Activated CD4-positive, alpha-beta T cell treated with anti-CD3 and anti-CD28 coated beads, Interleukin-2, amount 50 U/mL, for 24 hours (primary cell): ENCODE measurements around the gene CALHM6.
"Not testable (repeated sequence)": the region's sequence is repeated elsewhere in the genome, so short reads cannot be mapped to it uniquely, and the experiment has no call there.

Experiments used
- DNase-seq, 2 donors: peaks; one replicate each; pipeline ENCODE4 v3.0.0-alpha.2; 2020; ENCODE audit warnings: low read depth in 1 of 2, low spot score in 1 of 2

CALHM6 gene

DNA sequence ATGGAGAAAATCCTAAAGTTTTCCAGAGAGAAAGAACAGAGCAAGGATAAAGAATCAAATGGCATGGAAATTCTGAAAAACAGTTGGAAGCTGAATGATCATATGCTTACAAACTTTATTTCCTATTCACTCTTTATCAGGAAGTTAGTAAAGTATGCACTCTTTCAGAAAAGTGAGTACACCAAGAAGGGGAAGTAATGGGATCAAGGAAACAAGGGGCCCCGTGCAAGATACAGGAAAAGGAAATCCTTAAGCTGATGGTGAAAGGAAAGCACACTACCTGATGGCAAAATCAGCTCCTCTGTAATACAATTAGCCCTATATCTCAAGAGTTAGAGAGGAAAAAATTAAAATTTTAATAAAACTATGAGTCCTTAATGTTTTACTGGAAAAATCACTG is 14.0 kb downstream of the CALHM6 start:
- DNase-seq = no peak

DNA sequence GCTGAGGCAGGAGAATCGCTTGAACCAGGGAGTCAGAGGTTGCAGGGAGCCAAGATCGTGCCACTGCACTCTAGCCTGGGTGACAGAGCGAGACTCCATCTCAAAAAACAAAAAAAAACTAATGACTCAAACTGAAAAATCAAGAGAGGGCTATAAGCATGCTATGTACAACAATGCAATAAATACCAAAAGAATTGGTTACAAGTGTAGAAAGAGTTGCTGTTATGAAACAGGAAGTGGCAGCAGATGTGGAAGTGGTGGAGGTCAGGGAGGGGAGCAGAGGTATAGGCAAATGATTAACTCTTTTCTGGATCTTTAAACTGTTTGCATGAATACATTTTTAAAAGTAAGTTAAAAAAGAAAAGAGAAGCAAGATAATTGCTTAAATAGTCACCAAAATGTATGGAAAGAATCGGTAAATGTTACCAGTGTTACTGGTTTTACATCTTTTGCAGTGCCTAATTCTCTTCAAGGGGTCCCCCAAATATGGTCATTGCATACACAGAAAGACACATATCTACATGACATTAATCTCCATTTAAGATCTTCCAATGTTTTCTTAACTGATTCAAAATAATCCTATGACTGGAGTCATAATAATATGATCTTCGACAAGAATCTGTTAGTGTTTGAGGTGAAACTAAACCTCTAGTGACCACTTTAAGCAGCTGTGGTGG is 15.0 kb downstream of the CALHM6 start:
- no peak for DNase-seq

DNA sequence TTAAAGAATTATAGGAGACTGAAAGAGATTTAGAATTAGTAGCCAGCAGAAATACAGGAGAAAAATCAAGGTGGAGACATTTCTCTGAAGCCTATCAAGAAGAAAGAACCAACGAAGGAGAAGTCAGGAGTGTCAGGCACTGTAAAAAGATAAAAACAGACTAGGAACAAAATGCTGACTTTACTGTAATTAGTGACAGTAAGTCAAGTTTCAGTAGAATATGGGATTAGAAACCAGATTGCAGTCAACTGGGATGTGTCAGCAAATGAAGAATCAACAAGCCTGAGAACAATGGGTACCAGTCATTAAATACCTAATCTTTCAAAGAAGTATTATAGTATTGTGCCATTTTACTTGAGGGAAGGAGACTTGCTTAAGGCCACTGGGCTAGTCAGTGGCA is 21.6 kb downstream of the CALHM6 start:
- no peak for DNase-seq

DNA sequence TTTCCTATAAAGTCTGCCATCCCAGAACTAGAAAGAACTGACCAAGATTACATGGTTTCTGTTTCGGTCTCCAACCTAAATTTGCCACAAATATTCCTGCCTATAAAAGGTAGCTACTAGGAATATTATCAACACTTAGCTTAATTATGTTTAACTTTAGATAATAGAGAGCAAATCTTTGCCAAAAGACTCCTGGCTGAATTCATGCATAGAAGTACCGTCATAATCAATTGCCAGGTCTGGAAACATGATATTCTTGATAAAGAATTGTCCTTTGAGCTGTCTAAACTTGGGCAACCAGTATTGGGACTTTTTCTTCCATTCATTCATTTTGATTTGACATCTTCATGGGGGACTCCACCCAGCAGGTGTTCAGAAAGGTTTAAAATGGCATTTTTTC is 22.4 kb downstream of the CALHM6 start:
- DNase-seq = no peak

DNA sequence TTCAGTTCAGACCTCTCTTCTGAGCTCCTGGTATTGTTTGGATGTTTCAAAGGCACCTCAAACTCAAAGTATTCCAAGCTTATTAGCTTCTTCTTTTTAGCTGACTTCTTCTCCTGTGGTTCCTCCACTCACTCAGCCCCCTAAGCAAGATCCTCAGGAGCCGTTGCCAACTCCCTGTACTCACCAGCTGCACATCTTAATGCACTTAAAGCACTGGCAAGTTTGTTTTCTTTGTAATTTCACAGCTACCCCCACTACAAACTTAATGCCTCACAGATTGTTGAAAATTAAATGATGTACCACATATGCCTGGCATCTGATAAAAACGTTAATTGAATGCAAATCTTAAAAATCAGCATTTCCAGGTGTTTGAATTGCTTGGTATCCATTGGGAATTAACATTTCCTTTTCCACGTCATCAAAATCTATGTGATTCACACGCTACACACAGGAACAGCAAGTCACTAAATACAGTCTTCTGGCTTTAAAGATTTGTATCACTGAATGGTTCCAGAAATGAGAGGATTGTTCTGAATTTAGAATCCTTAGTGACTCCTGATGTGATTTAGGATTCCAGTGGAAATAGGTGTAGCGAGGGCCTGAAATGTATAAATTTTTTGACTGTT is 24.5 kb downstream of the CALHM6 start:
- no peak for DNase-seq

DNA sequence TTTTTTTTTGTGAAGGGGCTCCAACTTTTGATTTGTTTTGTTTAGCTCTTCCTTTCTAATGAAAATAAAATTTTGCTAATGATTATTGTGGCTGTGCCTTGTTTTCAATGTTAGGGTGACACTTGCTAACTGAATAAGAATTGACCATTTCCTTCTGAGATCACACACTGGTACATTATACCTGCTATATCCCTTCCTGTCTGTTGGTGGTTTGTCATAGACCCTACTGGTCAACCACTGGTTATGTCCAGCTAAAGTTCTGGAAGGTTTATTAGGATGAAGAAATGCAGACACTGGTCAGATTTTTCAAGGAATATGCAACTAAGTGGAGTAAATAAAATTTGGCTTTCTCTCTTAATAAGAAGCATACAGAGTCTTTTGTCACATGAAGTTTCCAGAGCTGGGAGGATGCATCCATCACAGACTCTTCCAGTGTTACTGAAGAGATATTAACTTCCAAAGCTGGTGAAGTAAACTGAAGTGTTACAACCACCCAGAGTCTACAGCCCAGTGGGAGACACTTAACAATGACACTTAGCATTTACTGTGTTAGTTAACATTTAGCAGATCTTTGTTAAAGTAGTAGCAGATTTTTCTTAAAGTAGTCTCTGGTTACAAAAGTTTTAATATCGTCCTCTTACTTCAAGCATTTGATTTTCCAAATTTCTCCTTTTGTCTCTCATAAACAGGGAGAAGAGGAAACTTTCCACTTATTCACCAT is 30.6 kb downstream of the CALHM6 start:
- no peak for DNase-seq

DNA sequence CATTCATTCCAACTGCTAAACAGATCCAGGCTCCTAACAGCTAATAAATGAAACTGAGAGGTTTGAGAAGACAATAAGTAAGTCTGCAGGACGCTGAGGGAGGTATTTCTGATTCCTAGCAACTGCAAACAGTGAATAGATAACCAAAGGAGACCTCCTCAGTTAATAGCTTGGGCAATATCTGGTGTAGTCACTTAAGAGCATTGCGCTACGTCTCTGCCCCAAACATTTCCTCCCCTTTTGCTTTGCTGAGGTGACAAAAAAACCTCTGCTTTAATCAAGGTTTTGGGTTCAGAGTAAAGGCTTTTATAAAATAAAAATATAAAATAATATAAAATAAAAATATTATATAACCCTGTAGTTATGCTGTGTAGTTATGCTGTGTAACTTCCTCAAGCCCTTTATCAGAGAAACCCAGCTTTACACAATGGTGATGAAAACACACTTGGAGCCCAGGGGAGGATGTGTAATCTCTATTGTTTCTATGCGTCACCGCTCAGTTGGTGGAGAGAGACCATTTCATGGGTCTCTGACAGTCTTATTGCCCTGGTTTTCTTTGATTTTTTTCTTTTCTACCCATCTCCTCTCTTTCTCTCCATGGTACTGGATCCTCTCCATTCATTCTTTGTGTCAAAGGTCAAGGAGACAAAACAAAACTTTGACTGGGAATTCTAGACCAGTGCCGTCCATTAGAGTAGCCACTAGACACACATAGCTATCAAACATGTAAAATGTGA is 31.3 kb downstream of the CALHM6 start:
- no peak for DNase-seq

DNA sequence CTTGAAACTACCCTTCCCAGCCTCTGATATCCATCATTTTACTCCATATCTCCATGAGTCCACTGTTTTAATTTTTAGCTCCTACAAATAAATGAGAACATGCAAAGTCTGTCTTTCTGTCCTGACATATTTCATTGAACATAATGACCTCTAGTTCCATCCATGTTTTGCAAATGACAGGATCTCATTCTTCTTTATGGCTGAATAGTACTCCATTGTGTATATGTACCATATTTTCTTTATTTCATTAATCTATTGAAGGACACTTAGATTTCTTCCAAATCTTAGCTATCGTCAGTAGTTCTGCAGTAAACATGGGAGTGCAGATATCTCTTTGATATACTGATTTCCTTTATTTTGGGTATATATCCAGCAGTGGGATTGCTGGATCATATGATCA is 34.0 kb downstream of the CALHM6 start:
- DNase-seq = not testable (repeated sequence)

DNA sequence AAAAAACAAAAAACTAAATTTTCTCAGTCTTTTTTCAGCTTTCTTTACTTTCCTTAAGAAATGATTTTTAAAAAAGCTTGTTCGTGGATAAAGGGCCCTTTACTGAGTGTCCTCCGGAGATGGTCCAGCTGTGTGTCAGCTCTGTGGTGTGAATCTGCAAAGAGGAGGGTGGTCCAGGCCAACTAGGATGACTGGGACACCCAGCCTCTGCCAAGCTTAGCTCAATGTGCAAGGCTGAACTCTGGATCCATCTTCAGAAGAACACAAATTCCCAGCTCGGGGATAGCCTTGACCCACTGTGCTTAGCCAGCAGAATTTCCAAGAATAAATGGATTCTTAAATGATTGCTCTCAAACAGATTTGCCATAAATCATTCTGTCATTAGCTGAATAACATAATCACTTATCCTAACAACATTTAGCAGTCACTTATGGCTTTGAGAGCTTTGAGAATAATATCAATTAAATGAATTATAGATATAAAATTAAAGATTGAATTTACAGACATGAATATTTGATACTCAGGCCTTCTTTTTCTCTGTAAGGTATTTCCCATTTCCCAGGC is 36.0 kb downstream of the CALHM6 start:
- DNase-seq = no peak

DNA sequence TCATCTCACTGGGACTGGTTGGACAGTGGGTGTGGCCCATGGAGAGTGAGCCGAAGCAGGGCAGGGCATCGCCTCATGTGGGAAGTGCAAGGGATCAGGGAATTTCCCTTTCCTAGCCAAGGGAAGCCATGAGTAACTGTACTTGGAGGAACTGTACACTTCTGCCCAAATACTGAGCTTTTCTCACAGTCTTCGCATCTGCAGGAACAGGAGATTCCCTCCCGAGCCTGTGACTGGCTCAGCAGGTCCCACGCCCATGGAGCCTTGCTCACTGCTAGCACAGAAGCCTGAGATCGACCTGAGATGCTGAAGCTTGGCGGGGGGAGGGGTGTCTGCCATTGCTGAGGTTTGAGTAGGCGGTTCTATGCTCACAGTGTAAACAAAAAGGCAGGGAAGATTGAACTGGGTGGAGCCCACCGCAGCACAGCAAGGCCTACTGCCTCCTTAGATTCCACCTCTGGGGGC is 39.8 kb downstream of the CALHM6 start:
- no peak for DNase-seq

DNA sequence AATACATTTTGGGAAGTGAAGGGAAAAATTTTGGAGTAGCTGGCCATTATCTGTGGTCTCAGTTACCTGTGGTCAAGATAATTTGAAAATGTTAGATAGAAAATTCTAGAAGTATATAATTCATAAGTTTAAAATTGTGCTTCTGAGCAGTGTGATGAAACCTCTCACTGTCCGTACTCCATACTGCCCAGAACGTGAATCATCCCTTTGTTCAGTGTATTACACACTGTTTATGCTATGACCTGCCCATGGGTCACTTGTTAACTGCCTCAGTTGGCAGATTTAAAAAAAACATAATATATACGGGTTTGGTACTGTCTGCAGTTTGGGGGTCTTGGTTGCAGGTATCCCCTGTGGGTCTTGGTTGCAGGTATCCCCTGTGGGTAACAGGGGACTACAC is 46.1 kb downstream of the CALHM6 start:
- DNase-seq = no peak

DNA sequence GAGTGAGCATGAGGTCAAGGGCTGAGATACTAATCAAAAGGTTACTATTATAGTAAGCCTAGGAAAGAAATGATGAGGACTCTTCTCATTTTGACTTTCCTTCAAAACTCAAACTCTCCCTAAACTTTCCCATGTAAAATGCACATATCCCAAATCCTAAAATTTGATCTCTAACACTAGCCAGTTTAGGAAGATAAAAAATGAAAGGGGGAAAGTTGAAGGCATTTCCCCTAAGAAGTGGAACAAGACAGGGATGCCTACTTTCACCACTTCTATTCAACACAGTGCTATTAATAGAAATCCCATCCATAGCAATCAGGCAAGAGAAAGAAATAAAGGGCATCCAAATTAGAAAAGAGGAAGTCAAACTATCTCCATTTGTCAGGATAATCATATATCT is 47.4 kb downstream of the CALHM6 start:
- no peak for DNase-seq

DNA sequence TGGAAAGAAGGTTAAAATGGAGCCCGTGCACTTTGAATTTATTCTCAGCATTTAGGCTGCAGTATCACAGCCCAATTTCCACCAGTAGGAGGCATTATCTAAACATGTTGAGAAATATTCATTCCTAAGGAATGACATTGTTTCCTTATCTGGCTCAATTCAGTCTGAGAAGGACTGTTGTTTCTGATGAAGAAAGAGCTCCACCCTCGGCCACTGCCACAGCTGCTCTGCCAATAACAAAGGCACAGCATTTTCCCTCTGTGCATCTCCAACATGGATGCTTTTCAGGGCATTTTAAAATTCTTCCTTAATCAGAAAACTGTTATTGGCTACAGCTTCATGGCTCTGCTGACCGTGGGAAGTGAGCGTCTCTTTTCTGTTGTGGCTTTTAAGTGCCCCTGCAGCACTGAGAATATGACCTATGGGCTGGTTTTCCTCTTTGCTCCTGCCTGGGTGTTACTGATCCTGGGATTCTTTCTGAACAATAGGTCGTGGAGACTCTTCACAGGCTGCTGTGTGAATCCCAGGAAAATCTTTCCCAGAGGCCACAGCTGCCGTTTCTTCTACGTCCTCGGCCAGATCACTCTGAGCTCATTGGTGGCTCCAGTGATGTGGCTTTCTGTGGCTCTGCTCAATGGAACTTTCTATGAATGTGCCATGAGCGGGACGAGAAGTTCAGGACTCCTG is 50.4 kb downstream of the CALHM6 start, which contains the start of gene CALHM5:
Gene CALHM5 (plus strand): TSS at position 216 of the 687 bp plus-strand sequence. CDS start 58 bp downstream, at position 274.
- DNase-seq = no peak

DNA sequence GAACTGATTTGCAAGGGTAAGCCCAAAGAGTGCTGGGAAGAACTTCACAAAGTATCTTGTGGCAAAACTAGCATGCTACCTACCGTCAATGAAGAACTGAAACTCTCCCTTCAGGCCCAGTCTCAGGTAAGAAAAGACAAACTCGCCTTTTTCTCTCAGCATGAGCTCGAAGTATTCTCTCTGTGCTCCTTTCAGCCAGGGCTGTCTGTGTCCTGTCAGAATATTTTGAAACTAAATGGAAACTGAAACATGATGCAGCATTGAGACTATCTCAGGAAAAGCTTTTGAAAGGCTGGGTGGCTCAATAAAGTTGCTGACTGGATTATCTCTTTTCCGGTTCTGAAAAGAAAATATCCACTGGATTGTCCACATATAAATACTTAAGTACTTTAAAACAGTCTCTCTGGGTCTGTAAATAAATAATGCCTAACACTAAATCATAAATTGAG is 51.0 kb downstream of the CALHM6 start:
- no peak for DNase-seq

DNA sequence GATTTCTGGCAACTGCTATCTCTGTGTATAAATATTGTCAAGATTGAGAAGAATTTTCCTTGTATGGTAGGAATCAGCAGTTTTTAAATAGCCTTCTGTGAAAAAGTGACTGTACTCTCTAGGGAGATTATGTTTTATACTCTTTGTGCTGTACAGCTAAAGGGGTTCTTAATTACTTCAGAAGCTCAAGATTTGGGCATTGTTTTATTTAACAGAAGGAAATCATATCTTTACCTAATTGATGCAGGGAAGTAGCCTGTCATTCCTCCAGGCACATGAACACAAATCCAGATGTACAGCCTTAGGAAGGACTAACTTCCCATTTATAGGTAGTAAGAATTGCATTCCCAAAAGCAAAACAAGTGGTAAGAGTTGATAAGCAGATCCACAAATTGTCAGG is 51.6 kb downstream of the CALHM6 start:
- no peak for DNase-seq
